GM23248 (cell line): Measurements from ENCODE around the gene IGF1R.

ENCODE experiments used
- EZH2 ChIP-seq: fragments of 200-600 bp; sonication (generic); IDR thresholded peaks from 2 replicates; pipeline ENCODE4 v1.6.1; 2018; ENCODE audit warnings: antibody characterized with exemption, mild to moderate bottlenecking; ENCODE audit not compliant: insufficient read depth, poor library complexity, severe bottlenecking
- EZH2phosphoT487 ChIP-seq: fragments of 200-600 bp; sonication (generic); IDR thresholded peaks from 2 replicates; pipeline ENCODE4 v1.6.1; 2018; ENCODE audit warnings: antibody characterized with exemption, moderate library complexity, mild to moderate bottlenecking, low read depth; ENCODE audit not compliant: insufficient read depth

DNA sequence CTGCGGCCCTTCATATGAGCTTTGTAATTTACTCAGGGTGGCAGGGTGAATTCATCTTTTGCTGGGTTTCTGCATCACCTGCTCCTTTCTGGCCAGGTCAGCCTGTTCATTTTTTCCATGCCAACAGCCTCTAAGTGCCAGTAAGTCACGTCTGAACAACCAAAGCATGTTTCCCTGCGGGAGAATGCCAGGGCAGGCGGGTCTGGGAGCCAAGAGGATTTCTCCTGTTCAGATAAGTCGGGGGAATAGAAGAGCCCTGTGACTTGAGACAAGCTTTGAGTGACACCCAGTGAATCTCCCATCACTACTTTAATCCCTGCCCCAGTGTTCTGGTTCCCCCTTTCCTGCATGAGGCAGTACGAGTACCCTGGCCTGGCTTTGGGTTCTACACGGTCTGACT is 206.2 kb downstream of the IGF1R start:
- TF ChIP-seq EZH2 (no peak), EZH2phosphoT487 (no peak)
